ENCODE results near the gene RPA4. TPM values are rescaled to one million over a fixed set of nuclear protein-coding genes. Genes with fewer than 3 reads are reported as not detected.
"Not testable (repeated sequence)": the region's sequence is repeated elsewhere in the genome, so short reads cannot be mapped to it uniquely, and the experiment has no call there.

RPA4 gene
- polyA plus RNA-seq, 1 donor (not counting 4 experiments of a cell fraction or from before 2014, with no cell fraction given): 0.30 TPM

DNA sequence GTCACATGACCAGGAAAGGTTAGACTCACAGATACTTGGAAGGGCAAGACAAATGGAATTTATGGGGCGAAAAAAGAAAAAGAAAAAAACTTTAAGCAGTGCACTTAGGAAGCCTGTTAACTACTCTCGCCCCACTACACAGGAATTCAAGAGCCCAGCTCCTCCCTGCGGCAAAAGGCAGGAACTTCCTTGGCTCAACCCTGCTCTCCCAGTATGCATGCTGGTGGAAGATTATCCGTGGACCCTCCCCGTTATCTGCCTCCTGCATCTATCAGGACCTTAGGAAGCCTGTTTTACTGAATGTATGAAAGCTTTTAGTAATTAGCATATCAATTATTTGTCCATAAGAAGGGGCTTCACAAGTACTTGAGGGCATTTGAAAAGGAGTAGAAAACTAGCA lies 40.1 kb upstream of the RPA4 start:
- H3K9me1 ChIP-seq (ENCODE audit: control insufficient read depth, extremely low read depth, insufficient read depth, low read length): no peaks in the 10 kb centered on the region
- TF ChIP-seq EZH2 (IDR thresholded peaks at IDR 0.05; ENCODE audit: low read length): no peak
- TF ChIP-seq, protein P1, sequence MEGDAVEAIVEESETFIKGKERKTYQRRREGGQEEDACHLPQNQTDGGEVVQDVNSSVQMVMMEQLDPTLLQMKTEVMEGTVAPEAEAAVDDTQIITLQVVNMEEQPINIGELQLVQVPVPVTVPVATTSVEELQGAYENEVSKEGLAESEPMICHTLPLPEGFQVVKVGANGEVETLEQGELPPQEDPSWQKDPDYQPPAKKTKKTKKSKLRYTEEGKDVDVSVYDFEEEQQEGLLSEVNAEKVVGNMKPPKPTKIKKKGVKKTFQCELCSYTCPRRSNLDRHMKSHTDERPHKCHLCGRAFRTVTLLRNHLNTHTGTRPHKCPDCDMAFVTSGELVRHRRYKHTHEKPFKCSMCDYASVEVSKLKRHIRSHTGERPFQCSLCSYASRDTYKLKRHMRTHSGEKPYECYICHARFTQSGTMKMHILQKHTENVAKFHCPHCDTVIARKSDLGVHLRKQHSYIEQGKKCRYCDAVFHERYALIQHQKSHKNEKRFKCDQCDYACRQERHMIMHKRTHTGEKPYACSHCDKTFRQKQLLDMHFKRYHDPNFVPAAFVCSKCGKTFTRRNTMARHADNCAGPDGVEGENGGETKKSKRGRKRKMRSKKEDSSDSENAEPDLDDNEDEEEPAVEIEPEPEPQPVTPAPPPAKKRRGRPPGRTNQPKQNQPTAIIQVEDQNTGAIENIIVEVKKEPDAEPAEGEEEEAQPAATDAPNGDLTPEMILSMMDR (optimal IDR thresholded peaks at IDR 0.05 in 1 of 3, IDR thresholded peaks at IDR 0.05 in 1 of 3, conservative IDR thresholded peaks at IDR 0.05 in 1 of 3; ENCODE audit: extremely low read depth in 1 of 3, insufficient read depth in 2 of 3, low read length in 3 of 3): no peak
- no peaks in the 10 kb centered on the region for H4K20me1 ChIP-seq (ENCODE audit: control insufficient read depth, extremely low read depth, insufficient read depth, low read length)
- DNase-seq (ENCODE audit: low read depth, low spot score) (no peak), FAIRE-seq (no peak)
- no peak overlapping the region for H3K4me2 ChIP-seq (ENCODE audit: control insufficient read depth, extremely low read depth, insufficient read depth, low read depth, low read length)
- H3K4me3 ChIP-seq (ENCODE audit: control insufficient read depth in 2 of 3, extremely low read depth in 1 of 3, insufficient read depth in 2 of 3, low read depth in 1 of 3, low read length in 3 of 3): no peak overlapping the region
- H3K79me2 ChIP-seq (ENCODE audit: control insufficient read depth, insufficient read depth, low read length): no peaks in the 10 kb centered on the region
- H3K27me3 ChIP-seq (ENCODE audit: control insufficient read depth, extremely low read depth, insufficient read depth, low read length): no peaks in the 10 kb centered on the region
- H2AFZ ChIP-seq (ENCODE audit: control insufficient read depth, low read length): no peak overlapping the region
- H3K4me1 ChIP-seq (ENCODE audit: control insufficient read depth, extremely low read depth, insufficient read depth, low read length): peaks cover 3% of the 10 kb centered on the region
- no peaks in the 10 kb centered on the region for H3K9me3 ChIP-seq (ENCODE audit: control insufficient read depth, low read depth, low read length)
- H3K36me3 ChIP-seq (ENCODE audit: control insufficient read depth in 2 of 2, extremely low read depth in 1 of 2, insufficient read depth in 2 of 2, low read length in 2 of 2): no peaks in the 10 kb centered on the region
- no peak overlapping the region for H3K9ac ChIP-seq (ENCODE audit: control insufficient read depth, extremely low read depth, insufficient read depth, low read length)
- H3K27ac ChIP-seq (ENCODE audit: control insufficient read depth, insufficient read depth, low read length): no peak overlapping the region
- dilution Hi-C loops (cut with MboI; ENCODE audit: extremely low pct_ligation_motif_present, low sequenced_read_pairs): no loop called here

- FAIRE-seq: no peak
- dilution Hi-C loops (cut with MboI; ENCODE audit: extremely low pct_ligation_motif_present, low sequenced_read_pairs): no loop called here
Observed at GRCh38 chrX:96846841-96847240, 36.9 kb upstream of the RPA4 start.

GRCh38 chrX:96859422-96859821 lies 24.3 kb upstream of the RPA4 start:
- H3K4me2 ChIP-seq (ENCODE audit: control insufficient read depth, extremely low read depth, insufficient read depth, low read depth, low read length); H2AFZ ChIP-seq (ENCODE audit: control insufficient read depth, low read length); H3K4me3 ChIP-seq (ENCODE audit: control insufficient read depth in 2 of 3, extremely low read depth in 1 of 3, insufficient read depth in 2 of 3, low read depth in 1 of 3, low read length in 3 of 3); H3K9me3 ChIP-seq (ENCODE audit: control insufficient read depth, low read depth, low read length); H3K27ac ChIP-seq (ENCODE audit: control insufficient read depth, insufficient read depth, low read length); H3K9me1 ChIP-seq (ENCODE audit: control insufficient read depth, extremely low read depth, insufficient read depth, low read length); H3K4me1 ChIP-seq (ENCODE audit: control insufficient read depth, extremely low read depth, insufficient read depth, low read length); H4K20me1 ChIP-seq (ENCODE audit: control insufficient read depth, extremely low read depth, insufficient read depth, low read length); dilution Hi-C loops (cut with MboI; ENCODE audit: extremely low pct_ligation_motif_present, low sequenced_read_pairs); DNase-seq (ENCODE audit: low read depth, low spot score); H3K79me2 ChIP-seq (ENCODE audit: control insufficient read depth, insufficient read depth, low read length); H3K36me3 ChIP-seq (ENCODE audit: control insufficient read depth in 2 of 2, extremely low read depth in 1 of 2, insufficient read depth in 2 of 2, low read length in 2 of 2); H3K27me3 ChIP-seq (ENCODE audit: control insufficient read depth, extremely low read depth, insufficient read depth, low read length); FAIRE-seq; H3K9ac ChIP-seq (ENCODE audit: control insufficient read depth, extremely low read depth, insufficient read depth, low read length): not testable (repeated sequence)

More at GRCh38 chrX:96846841-96847240, 36.9 kb upstream of the RPA4 start:
- H4K20me1 ChIP-seq (ENCODE audit: control insufficient read depth, extremely low read depth, insufficient read depth, low read length): no peaks in the 10 kb centered on the region
- no peaks in the 10 kb centered on the region for H3K79me2 ChIP-seq (ENCODE audit: control insufficient read depth, insufficient read depth, low read length)
- H3K9ac ChIP-seq (ENCODE audit: control insufficient read depth, extremely low read depth, insufficient read depth, low read length): no peak overlapping the region
- H3K27ac ChIP-seq (ENCODE audit: control insufficient read depth, insufficient read depth, low read length): no peak overlapping the region
- H3K4me1 ChIP-seq (ENCODE audit: control insufficient read depth, extremely low read depth, insufficient read depth, low read length): no peaks in the 10 kb centered on the region
- H3K36me3 ChIP-seq (ENCODE audit: control insufficient read depth in 2 of 2, extremely low read depth in 1 of 2, insufficient read depth in 2 of 2, low read length in 2 of 2): no peaks in the 10 kb centered on the region
- no peaks in the 10 kb centered on the region for H3K27me3 ChIP-seq (ENCODE audit: control insufficient read depth, extremely low read depth, insufficient read depth, low read length)
- H3K4me3 ChIP-seq (ENCODE audit: control insufficient read depth in 2 of 3, extremely low read depth in 1 of 3, insufficient read depth in 2 of 3, low read depth in 1 of 3, low read length in 3 of 3): no peak overlapping the region
- DNase-seq (ENCODE audit: low read depth, low spot score): no peak
- TF ChIP-seq EZH2 (IDR thresholded peaks at IDR 0.05; ENCODE audit: low read length): no peak
- TF ChIP-seq, protein P1 (optimal IDR thresholded peaks at IDR 0.05 in 1 of 3, IDR thresholded peaks at IDR 0.05 in 1 of 3, conservative IDR thresholded peaks at IDR 0.05 in 1 of 3; ENCODE audit: extremely low read depth in 1 of 3, insufficient read depth in 2 of 3, low read length in 3 of 3): no peak
- no peak overlapping the region for H2AFZ ChIP-seq (ENCODE audit: control insufficient read depth, low read length)
- H3K9me3 ChIP-seq (ENCODE audit: control insufficient read depth, low read depth, low read length): no peaks in the 10 kb centered on the region
- no peak overlapping the region for H3K4me2 ChIP-seq (ENCODE audit: control insufficient read depth, extremely low read depth, insufficient read depth, low read depth, low read length)
- no peaks in the 10 kb centered on the region for H3K9me1 ChIP-seq (ENCODE audit: control insufficient read depth, extremely low read depth, insufficient read depth, low read length)

All from keratinocyte (primary cell).